ENCODE measurements around the gene TEX55. TPM values are rescaled to one million over a fixed set of nuclear protein-coding genes. Genes with fewer than 3 reads are reported as not detected.
"Not testable (repeated sequence)": the region's sequence is repeated elsewhere in the genome, so short reads cannot be mapped to it uniquely, and the experiment has no call there.

TEX55 gene
- total and polyA plus RNA-seq, 2 of the 4 experiments (the other 2 are of a cell fraction), result not detected

- H2BK120ac ChIP-seq (ENCODE audit: low read depth, low read length); BruUV-seq (replicated peaks); H2BK5ac ChIP-seq (ENCODE audit: low read depth, low read length, poor library complexity, severe bottlenecking); H2BK20ac ChIP-seq (ENCODE audit: low read depth, low read length); H4K91ac ChIP-seq (ENCODE audit: insufficient read depth, low read depth, low read length); H4K20me1 ChIP-seq (ENCODE audit: insufficient read depth, low read length); H3K4ac ChIP-seq (ENCODE audit: low read depth, low read length); CTCF ChIA-PET; H4K8ac ChIP-seq (ENCODE audit: low read depth in 2 of 2, low read length in 2 of 2); H3K27ac ChIP-seq (ENCODE audit: insufficient read depth, low read length); H3K23ac ChIP-seq (ENCODE audit: low read depth, low read length); H3K79me1 ChIP-seq (ENCODE audit: low read depth in 1 of 2, low read length in 2 of 2); H3K4me3 ChIP-seq (ENCODE audit: insufficient read depth, low read depth, low read length); ATAC-seq (ENCODE audit: low read depth); H3K27me3 ChIP-seq (ENCODE audit: control insufficient read depth, insufficient read depth, low read length); H3K9me1 ChIP-seq (ENCODE audit: insufficient read depth, low read length); H3K14ac ChIP-seq (replicated peaks; ENCODE audit: low read depth, low read length); H3K18ac ChIP-seq (ENCODE audit: low read depth, low read length); dilution Hi-C loops (cut with HindIII; ENCODE audit: low sequenced_read_pairs, unreplicated experiment); H4K5ac ChIP-seq (ENCODE audit: low read depth, low read length); intact Hi-C loops (cut with micrococcal nuclease); H2AK9ac ChIP-seq (replicated peaks; ENCODE audit: low read depth, low read length, poor library complexity); DNase-seq; H3K9me3 ChIP-seq (ENCODE audit: control insufficient read depth, insufficient read depth, low read length); POLR2A ChIA-PET (ENCODE audit: unreplicated experiment); H3K4me2 ChIP-seq (ENCODE audit: low read depth, low read length); H2AFZ ChIP-seq (replicated peaks; ENCODE audit: low read length, poor library complexity); H3K4me1 ChIP-seq (ENCODE audit: control insufficient read depth, insufficient read depth, low read length); H3K9ac ChIP-seq (ENCODE audit: low read depth, low read length); H2AK5ac ChIP-seq (ENCODE audit: low read depth, low read length); H3K56ac ChIP-seq (ENCODE audit: extremely low read depth, insufficient read depth, low read length); H3K36me3 ChIP-seq (ENCODE audit: control insufficient read depth, insufficient read depth, low read length); H2BK15ac ChIP-seq (ENCODE audit: low read depth, low read length): not testable (repeated sequence)
- in situ Hi-C loops (cut with MboI; ENCODE audit: low sequenced_read_pairs), result loop anchor here (25.0 kb wide), 1 partner anchor 555 kb away; the partner anchor contains the start of gene COX17
- WGBS, 2 experiments (ENCODE audit: extremely low coverage in 2 of 2, insufficient read length in 1 of 2), result no CpG with 5 or more reads among the region's 4 CpGs
- TF ChIP-seq CEBPB (IDR thresholded peaks at IDR 0.05; ENCODE audit: low read depth, low read length), result peak; percentile 77
These were observed 13.7 kb upstream of the TEX55 start for GRCh38 chr3:119132291-119132690.

GRCh38 chr3:119139360-119139759 is 6.6 kb upstream of the TEX55 start:
- H3K23ac ChIP-seq (ENCODE audit: low read depth, low read length); POLR2A ChIA-PET (ENCODE audit: unreplicated experiment); H4K8ac ChIP-seq (ENCODE audit: low read depth in 2 of 2, low read length in 2 of 2); intact Hi-C loops (cut with micrococcal nuclease); BruUV-seq (replicated peaks); H2AFZ ChIP-seq (replicated peaks; ENCODE audit: low read length, poor library complexity); H2BK20ac ChIP-seq (ENCODE audit: low read depth, low read length); dilution Hi-C loops (cut with HindIII; ENCODE audit: low sequenced_read_pairs, unreplicated experiment); H3K79me1 ChIP-seq (ENCODE audit: low read depth in 1 of 2, low read length in 2 of 2); H2AK5ac ChIP-seq (ENCODE audit: low read depth, low read length); H3K9ac ChIP-seq (ENCODE audit: low read depth, low read length); H4K20me1 ChIP-seq (ENCODE audit: insufficient read depth, low read length); H3K9me1 ChIP-seq (ENCODE audit: insufficient read depth, low read length); H3K56ac ChIP-seq (ENCODE audit: extremely low read depth, insufficient read depth, low read length); H3K27ac ChIP-seq (ENCODE audit: insufficient read depth, low read length); H2BK15ac ChIP-seq (ENCODE audit: low read depth, low read length); H2AK9ac ChIP-seq (replicated peaks; ENCODE audit: low read depth, low read length, poor library complexity); CTCF ChIA-PET; H4K5ac ChIP-seq (ENCODE audit: low read depth, low read length); H3K18ac ChIP-seq (ENCODE audit: low read depth, low read length); H3K4ac ChIP-seq (ENCODE audit: low read depth, low read length); ATAC-seq (ENCODE audit: low read depth); H3K9me3 ChIP-seq (ENCODE audit: control insufficient read depth, insufficient read depth, low read length); H3K14ac ChIP-seq (replicated peaks; ENCODE audit: low read depth, low read length); DNase-seq; H2BK120ac ChIP-seq (ENCODE audit: low read depth, low read length); H3K4me1 ChIP-seq (ENCODE audit: control insufficient read depth, insufficient read depth, low read length); H3K4me2 ChIP-seq (ENCODE audit: low read depth, low read length); H3K27me3 ChIP-seq (ENCODE audit: control insufficient read depth, insufficient read depth, low read length); H2BK5ac ChIP-seq (ENCODE audit: low read depth, low read length, poor library complexity, severe bottlenecking); H4K91ac ChIP-seq (ENCODE audit: insufficient read depth, low read depth, low read length); H3K4me3 ChIP-seq (ENCODE audit: insufficient read depth, low read depth, low read length); H3K36me3 ChIP-seq (ENCODE audit: control insufficient read depth, insufficient read depth, low read length): not testable (repeated sequence)
- in situ Hi-C loops (cut with MboI; ENCODE audit: low sequenced_read_pairs), result loop anchor here (25.0 kb wide), 1 partner anchor 548 kb away; the partner anchor contains the start of gene COX17
- WGBS, 2 experiments (ENCODE audit: extremely low coverage in 2 of 2, insufficient read length in 1 of 2), result no CpG with 5 or more reads among the region's 4 CpGs

Measured in IMR-90 (cell line).